ENCODE results near the gene C4orf54.

DNA sequence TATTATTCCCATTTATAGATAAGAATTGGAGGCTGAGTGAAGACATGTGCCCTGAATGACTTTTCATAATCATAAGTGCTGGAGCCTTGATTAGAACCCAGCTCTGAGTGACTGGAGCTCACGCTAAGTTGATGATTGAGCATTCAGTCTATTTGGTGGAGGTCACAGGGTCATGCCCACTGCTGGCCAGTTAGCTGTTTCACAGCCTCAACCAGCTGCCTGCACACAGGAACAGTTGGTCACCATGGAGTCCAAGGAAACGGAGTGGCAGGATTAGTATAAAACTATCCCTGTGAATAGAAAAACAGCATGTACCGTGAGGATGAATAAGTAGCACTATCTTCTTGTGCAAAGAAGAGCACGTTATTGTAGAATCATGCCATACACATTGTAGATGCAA is 1.0 kb upstream of the C4orf54 start:
- TF ChIP-seq, protein P1, sequence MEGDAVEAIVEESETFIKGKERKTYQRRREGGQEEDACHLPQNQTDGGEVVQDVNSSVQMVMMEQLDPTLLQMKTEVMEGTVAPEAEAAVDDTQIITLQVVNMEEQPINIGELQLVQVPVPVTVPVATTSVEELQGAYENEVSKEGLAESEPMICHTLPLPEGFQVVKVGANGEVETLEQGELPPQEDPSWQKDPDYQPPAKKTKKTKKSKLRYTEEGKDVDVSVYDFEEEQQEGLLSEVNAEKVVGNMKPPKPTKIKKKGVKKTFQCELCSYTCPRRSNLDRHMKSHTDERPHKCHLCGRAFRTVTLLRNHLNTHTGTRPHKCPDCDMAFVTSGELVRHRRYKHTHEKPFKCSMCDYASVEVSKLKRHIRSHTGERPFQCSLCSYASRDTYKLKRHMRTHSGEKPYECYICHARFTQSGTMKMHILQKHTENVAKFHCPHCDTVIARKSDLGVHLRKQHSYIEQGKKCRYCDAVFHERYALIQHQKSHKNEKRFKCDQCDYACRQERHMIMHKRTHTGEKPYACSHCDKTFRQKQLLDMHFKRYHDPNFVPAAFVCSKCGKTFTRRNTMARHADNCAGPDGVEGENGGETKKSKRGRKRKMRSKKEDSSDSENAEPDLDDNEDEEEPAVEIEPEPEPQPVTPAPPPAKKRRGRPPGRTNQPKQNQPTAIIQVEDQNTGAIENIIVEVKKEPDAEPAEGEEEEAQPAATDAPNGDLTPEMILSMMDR (IDR thresholded peaks at IDR 0.05): no peak
- TF ChIP-seq POLR2AphosphoS5 (IDR thresholded peaks at IDR 0.05) (no peak), POLR2A (IDR thresholded peaks at IDR 0.05) (no peak), EP300 (IDR thresholded peaks at IDR 0.05) (no peak)
